ENCODE measurements around the gene SUFU.

- TF ChIP-seq, protein P1, sequence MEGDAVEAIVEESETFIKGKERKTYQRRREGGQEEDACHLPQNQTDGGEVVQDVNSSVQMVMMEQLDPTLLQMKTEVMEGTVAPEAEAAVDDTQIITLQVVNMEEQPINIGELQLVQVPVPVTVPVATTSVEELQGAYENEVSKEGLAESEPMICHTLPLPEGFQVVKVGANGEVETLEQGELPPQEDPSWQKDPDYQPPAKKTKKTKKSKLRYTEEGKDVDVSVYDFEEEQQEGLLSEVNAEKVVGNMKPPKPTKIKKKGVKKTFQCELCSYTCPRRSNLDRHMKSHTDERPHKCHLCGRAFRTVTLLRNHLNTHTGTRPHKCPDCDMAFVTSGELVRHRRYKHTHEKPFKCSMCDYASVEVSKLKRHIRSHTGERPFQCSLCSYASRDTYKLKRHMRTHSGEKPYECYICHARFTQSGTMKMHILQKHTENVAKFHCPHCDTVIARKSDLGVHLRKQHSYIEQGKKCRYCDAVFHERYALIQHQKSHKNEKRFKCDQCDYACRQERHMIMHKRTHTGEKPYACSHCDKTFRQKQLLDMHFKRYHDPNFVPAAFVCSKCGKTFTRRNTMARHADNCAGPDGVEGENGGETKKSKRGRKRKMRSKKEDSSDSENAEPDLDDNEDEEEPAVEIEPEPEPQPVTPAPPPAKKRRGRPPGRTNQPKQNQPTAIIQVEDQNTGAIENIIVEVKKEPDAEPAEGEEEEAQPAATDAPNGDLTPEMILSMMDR (IDR thresholded peaks at IDR 0.05), result no peak
- TF ChIP-seq POLR2A (IDR thresholded peaks at IDR 0.05) (no peak), EP300 (IDR thresholded peaks at IDR 0.05) (no peak)
These were observed 128.8 kb downstream of the SUFU start for GRCh38 chr10:102632394-102633111.
